Prostate gland (tissue), 2 donors: ENCODE data around the gene RNPEPL1. TPM values are rescaled to one million over a fixed set of nuclear protein-coding genes. Genes with fewer than 3 reads are reported as not detected.

Source experiments
- DNase-seq: peaks from one replicate; pipeline ENCODE4 v3.0.0-alpha.2; 2019; ENCODE audit warnings: low spot score
- H3K27ac ChIP-seq, 2 donors: fragments of 200-600 bp; sonication (generic); 2 replicates each; pipeline ENCODE4 v1.5.1; 2017 to 2019
- H3K27me3 ChIP-seq: fragments of 200-600 bp; sonication (generic); replicated peaks from 2 replicates; pipeline ENCODE4 v1.5.1; 2019; ENCODE audit not compliant: insufficient read depth
- H3K36me3 ChIP-seq, 2 donors: fragments of 200-600 bp; sonication (generic); 1 replicate in 1 of 2; 2 replicates in 1 of 2; pipeline versions ENCODE4 v1.5.1 to v1.8.1; 2017 to 2019
- H3K4me1 ChIP-seq: fragments of 200-600 bp; sonication (generic); replicated peaks from 2 replicates; pipeline ENCODE4 v1.5.1; 2019
- H3K4me3 ChIP-seq, 2 donors: fragments of 200-600 bp; sonication (generic); 2 replicates each; pipeline ENCODE4 v1.5.1; 2017 to 2019
- H3K9me3 ChIP-seq: fragments of 200-600 bp; sonication (generic); 2 replicates; pipeline ENCODE4 v1.5.1; 2017
- CTCF ChIP-seq, 4 experiments: fragments of 200-600 bp in 2 of 4; fragments of 450-650 bp in 2 of 4; sonication (generic) in 2 of 4; IDR thresholded peaks; 1 replicate in 3 of 4; 2 replicates in 1 of 4; pipeline ENCODE4 v1.5.1; 2016 to 2019; ENCODE audit warnings: antibody characterized with exemption in 4 of 4, mild to moderate bottlenecking in 2 of 4, moderate library complexity in 2 of 4
- POLR2A ChIP-seq: fragments of 450-650 bp; IDR thresholded peaks from one replicate; pipeline ENCODE4 v1.6.1; 2016; ENCODE audit warnings: antibody characterized with exemption, mild to moderate bottlenecking
- POLR2AphosphoS5 ChIP-seq: sonication (generic); formaldehyde crosslinking; IDR thresholded peaks from one replicate; pipeline ENCODE4 v1.6.1; 2017; ENCODE audit warnings: antibody characterized with exemption
- WGBS: methylation state at CpG from one replicate; pipeline ENCODE4 v1.1.5; 2018; 5-methylcytosine and 5-hydroxymethylcytosine counted together
- intact Hi-C: fragments of 100-400 bp; cut with DNase I; formaldehyde crosslinking; loops from one replicate; pipeline ENCODE4 v1.14.2; 2022
- total RNA-seq, 2 donors: library from RNA; depleted of rRNA; stranded (reverse); fragments of >200 nt; gene quantifications; one replicate each; pipeline ENCODE4 v1.1.0, GENCODE V29; 2016

Gene RNPEPL1
- total RNA-seq, 2 donors from 2014 or later, result 36.9 to 94.7 TPM

DNA sequence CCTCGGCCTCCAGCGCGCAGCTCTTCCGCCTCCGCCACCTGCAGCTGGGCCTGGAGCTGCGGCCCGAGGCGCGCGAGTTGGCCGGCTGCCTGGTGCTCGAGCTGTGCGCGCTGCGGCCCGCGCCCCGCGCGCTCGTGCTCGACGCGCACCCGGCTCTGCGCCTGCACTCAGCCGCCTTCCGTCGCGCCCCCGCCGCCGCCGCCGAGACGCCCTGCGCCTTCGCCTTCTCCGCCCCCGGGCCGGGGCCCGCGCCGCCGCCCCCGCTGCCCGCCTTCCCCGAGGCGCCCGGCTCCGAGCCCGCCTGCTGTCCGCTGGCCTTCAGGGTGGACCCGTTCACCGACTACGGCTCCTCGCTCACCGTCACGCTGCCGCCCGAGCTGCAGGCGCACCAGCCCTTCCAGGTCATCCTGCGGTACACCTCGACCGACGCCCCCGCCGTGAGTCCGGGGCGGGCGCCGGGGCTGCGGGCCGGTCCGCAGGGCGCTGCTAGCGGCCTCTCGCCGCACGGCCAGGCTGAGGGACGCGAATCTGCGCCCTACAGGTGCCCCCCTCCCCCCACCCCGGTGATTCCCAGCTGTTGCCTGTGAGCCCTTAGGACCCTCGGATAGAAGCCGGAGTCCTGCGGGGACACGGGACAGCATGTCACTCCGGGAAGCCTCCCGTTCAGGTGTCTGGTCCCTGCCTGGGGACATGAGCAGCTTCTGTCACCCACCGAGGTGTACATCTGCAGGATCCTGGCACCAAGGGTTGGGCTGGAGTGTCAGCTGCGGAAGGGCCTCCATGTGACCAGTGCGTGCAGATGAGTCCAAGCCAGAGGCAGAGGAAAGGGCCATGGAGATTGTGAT lies 616 bp downstream of the RNPEPL1 start:
- H3K27me3 ChIP-seq, result no peaks in the 10 kb centered on the region
- H3K4me3 ChIP-seq, result peak overlapping the region; percentile 62 to 65
- peak; percentile 59 for DNase-seq
- H3K4me1 ChIP-seq, result peaks cover 26% of the 10 kb centered on the region
- intact Hi-C loops, result loop anchor here (10.0 kb wide), 1 partner anchor 114 kb away; no protein-coding TSS in a partner anchor
- H3K36me3 ChIP-seq, result no peaks in the 10 kb centered on the region
- TF ChIP-seq POLR2AphosphoS5 (no peak), POLR2A (no peak), CTCF (IDR thresholded peaks at IDR 0.05) (no peak)
- peak overlapping the region; percentile 66 to 75 for H3K27ac ChIP-seq
- WGBS, result 2% methylated on average over 52 of the region's 93 CpGs
- no peaks in the 10 kb centered on the region for H3K9me3 ChIP-seq

GRCh38 chr2:240569523-240569997 lies 1.3 kb downstream of the RNPEPL1 start:
- H3K4me3 ChIP-seq, result peak overlapping the region; percentile 62 to 65
- no peak for DNase-seq
- H3K27ac ChIP-seq, result peak overlapping the region in 1 of 2 donors; percentile 66
- WGBS, result 70% methylated on average over 8 of the region's 9 CpGs
- H3K27me3 ChIP-seq, result no peaks in the 10 kb centered on the region
- no peaks in the 10 kb centered on the region for H3K36me3 ChIP-seq
- TF ChIP-seq POLR2AphosphoS5 (no peak), CTCF (IDR thresholded peaks at IDR 0.05) (no peak), POLR2A (no peak)
- H3K9me3 ChIP-seq, result no peaks in the 10 kb centered on the region
- intact Hi-C loops, result loop anchor here (10.0 kb wide), 1 partner anchor 115 kb away; no protein-coding TSS in a partner anchor
- H3K4me1 ChIP-seq, result peaks cover 26% of the 10 kb centered on the region

- TF ChIP-seq POLR2AphosphoS5, result no peak
- no peak for TF ChIP-seq CTCF (IDR thresholded peaks at IDR 0.05)
- TF ChIP-seq POLR2A, result no peak
- no peaks in the 10 kb centered on the region for H3K27me3 ChIP-seq
- H3K4me3 ChIP-seq, result no peak overlapping the region
- 85% methylated on average over 15 of the region's 15 CpGs for WGBS
- H3K9me3 ChIP-seq, result no peaks in the 10 kb centered on the region
- H3K4me1 ChIP-seq, result peaks cover 26% of the 10 kb centered on the region
- DNase-seq, result no peak
- no peak overlapping the region for H3K27ac ChIP-seq
- intact Hi-C loops, result loop anchor here (10.0 kb wide), 1 partner anchor 115 kb away; no protein-coding TSS in a partner anchor
- peaks cover 0 to 3% of the 10 kb centered on the region in 2 donors for H3K36me3 ChIP-seq
Observed at GRCh38 chr2:240569998-240570530, 1.8 kb downstream of the RNPEPL1 start.

DNA sequence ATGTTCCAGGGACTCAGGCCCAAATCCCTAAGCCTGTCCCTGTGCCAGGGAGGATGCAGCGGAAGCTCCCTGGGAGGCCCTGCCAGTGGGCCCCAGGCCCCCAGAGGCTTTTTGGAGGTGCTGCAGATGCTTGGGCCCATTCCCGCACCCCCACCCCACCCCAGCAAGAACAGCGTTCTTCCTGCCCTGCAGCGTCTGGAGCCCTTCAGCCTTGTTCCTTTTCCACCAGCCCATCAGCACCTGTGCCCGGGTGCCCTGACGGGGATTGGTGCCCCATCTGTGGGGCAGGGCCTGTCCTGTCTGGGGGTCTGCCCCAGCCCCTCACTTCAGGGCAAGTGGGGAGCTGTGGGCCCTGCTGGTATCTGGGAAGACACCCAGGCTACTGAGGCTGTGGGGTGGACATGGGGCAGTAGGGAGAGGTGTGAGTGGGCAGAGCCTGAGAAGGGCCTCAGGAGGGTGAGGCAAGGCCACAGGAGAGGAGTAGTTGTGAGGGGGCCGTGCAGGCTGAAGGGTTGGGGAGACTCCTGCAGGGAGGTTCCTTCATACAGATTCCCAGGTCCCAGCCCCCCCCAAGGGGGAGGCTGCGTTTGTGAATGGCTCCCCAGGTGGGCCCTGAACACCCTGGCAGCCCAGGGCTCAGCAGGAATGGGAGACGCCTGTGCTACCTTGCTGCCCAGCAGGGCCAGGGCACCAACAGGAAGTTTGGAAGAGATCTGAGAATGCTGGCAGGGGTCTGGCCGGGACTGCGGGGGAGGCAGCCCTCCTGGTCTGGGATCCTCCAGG lies 2.4 kb downstream of the RNPEPL1 start:
- Histone ChIP-seq H3K27ac (no peak overlapping the region), H3K9me3 (no peaks in the 10 kb centered on the region), H3K4me1 (peaks cover 24% of the 10 kb centered on the region), H3K27me3 (no peaks in the 10 kb centered on the region), H3K36me3 (peaks cover 0 to 10% of the 10 kb centered on the region in 2 donors), H3K4me3 (no peak overlapping the region)
- WGBS, result 82% methylated on average over 11 of the region's 11 CpGs
- no peak for TF ChIP-seq CTCF (IDR thresholded peaks at IDR 0.05)
- no peak for TF ChIP-seq POLR2AphosphoS5
- TF ChIP-seq POLR2A, result no peak
- DNase-seq, result no peak
- intact Hi-C loops, result no loop called here
